Measurements from ENCODE around the gene PITRM1.

PITRM1 gene

GRCh38 chr10:3105905-3106304, 66.7 kb downstream of the PITRM1 start:
- DNase-seq (ENCODE audit: low read depth): no peak
- H3K4me3 ChIP-seq (ENCODE audit: low read depth, low read length): no peak overlapping the region
- TF ChIP-seq, protein P1, sequence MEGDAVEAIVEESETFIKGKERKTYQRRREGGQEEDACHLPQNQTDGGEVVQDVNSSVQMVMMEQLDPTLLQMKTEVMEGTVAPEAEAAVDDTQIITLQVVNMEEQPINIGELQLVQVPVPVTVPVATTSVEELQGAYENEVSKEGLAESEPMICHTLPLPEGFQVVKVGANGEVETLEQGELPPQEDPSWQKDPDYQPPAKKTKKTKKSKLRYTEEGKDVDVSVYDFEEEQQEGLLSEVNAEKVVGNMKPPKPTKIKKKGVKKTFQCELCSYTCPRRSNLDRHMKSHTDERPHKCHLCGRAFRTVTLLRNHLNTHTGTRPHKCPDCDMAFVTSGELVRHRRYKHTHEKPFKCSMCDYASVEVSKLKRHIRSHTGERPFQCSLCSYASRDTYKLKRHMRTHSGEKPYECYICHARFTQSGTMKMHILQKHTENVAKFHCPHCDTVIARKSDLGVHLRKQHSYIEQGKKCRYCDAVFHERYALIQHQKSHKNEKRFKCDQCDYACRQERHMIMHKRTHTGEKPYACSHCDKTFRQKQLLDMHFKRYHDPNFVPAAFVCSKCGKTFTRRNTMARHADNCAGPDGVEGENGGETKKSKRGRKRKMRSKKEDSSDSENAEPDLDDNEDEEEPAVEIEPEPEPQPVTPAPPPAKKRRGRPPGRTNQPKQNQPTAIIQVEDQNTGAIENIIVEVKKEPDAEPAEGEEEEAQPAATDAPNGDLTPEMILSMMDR (IDR thresholded peaks at IDR 0.05; ENCODE audit: low read depth, low read length, missing control alignments): no peak
- in situ Hi-C loops (cut with HindIII; ENCODE audit: low sequenced_read_pairs): no loop called here

GRCh38 chr10:3105166-3105565, 67.4 kb downstream of the PITRM1 start:
- TF ChIP-seq, protein P1 (IDR thresholded peaks at IDR 0.05; ENCODE audit: low read depth, low read length, missing control alignments): no peak
- DNase-seq (ENCODE audit: low read depth): no peak
- in situ Hi-C loops (cut with HindIII; ENCODE audit: low sequenced_read_pairs): no loop called here
- no peak overlapping the region for H3K4me3 ChIP-seq (ENCODE audit: low read depth, low read length)

GRCh38 chr10:3104251-3104918, 68.2 kb downstream of the PITRM1 start:
- in situ Hi-C loops (cut with HindIII; ENCODE audit: low sequenced_read_pairs): no loop called here
- no peak for DNase-seq (ENCODE audit: low read depth)
- TF ChIP-seq, protein P1 (IDR thresholded peaks at IDR 0.05; ENCODE audit: low read depth, low read length, missing control alignments): no peak
- H3K4me3 ChIP-seq (ENCODE audit: low read depth, low read length): no peak overlapping the region

GRCh38 chr10:3103646-3104045, 68.9 kb downstream of the PITRM1 start:
- no peak overlapping the region for H3K4me3 ChIP-seq (ENCODE audit: low read depth, low read length)
- TF ChIP-seq, protein P1 (IDR thresholded peaks at IDR 0.05; ENCODE audit: low read depth, low read length, missing control alignments): no peak
- in situ Hi-C loops (cut with HindIII; ENCODE audit: low sequenced_read_pairs): no loop called here
- no peak for DNase-seq (ENCODE audit: low read depth)

GRCh38 chr10:3102720-3103427, 69.7 kb downstream of the PITRM1 start:
- TF ChIP-seq, protein P1 (IDR thresholded peaks at IDR 0.05; ENCODE audit: low read depth, low read length, missing control alignments): no peak
- in situ Hi-C loops (cut with HindIII; ENCODE audit: low sequenced_read_pairs): no loop called here
- peak; percentile 68 for DNase-seq (ENCODE audit: low read depth)
- no peak overlapping the region for H3K4me3 ChIP-seq (ENCODE audit: low read depth, low read length)

DNA sequence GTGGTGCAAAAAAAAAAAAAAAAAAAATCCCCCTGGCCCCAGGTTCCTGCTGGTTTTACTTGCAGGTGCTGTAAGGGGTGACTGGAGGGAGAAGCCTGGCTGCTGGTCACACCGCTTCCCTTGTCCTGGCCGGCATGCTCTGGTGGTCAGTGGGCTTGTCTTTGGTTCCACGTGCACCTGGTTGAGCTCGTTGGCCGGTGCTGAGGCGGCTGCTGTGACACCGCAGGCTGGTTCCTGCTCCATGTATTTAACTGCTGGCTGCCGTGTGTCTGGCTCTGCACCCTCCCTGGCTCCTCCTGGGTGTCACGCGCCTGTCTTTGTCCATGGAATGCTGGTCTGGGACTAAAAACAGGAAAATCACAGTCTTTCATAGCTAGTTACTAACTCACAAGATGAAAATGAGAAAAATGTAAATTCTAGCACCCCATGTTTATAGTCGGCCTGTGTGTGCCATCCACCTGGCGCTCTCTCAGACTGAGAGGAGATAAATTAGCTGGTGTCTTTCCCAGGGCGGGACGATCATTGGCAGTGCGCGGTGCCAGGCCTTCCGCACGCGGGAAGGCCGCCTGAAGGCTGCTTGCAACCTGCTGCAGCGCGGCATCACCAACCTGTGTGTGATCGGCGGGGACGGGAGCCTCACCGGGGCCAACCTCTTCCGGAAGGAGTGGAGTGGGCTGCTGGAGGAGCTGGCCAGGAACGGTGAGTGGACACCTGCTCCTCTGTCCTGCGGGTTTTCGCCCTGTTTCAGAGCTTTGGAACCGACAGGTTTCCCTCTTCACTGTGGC, 71.5 kb downstream of the PITRM1 start:
- no peak overlapping the region for H3K4me3 ChIP-seq (ENCODE audit: low read depth, low read length)
- DNase-seq (ENCODE audit: low read depth): no peak
- TF ChIP-seq, protein P1 (IDR thresholded peaks at IDR 0.05; ENCODE audit: low read depth, low read length, missing control alignments): no peak
- in situ Hi-C loops (cut with HindIII; ENCODE audit: low sequenced_read_pairs): no loop called here

Measured in astrocyte of the cerebellum (primary cell).